GM12874 (cell line): ENCODE measurements around the gene IL21R.

Experiments
- CTCF ChIP-seq: IDR thresholded peaks from 2 replicates; pipeline ENCODE4 v1.5.1; 2011; ENCODE audit warnings: low read depth, mild to moderate bottlenecking, control low read depth, low read length, moderate library complexity; ENCODE audit not compliant: insufficient read depth

Gene IL21R

GRCh38 chr16:27413956-27414355 lies 12.0 kb downstream of the IL21R start:
- TF ChIP-seq CTCF, result no peak

GRCh38 chr16:27414788-27415431 lies 12.9 kb downstream of the IL21R start:
- TF ChIP-seq CTCF, result no peak

- TF ChIP-seq CTCF, result no peak
Measured at GRCh38 chr16:27417047-27417671, 15.2 kb downstream of the IL21R start.

- no peak for TF ChIP-seq CTCF
Measured at GRCh38 chr16:27421961-27422740, 20.2 kb downstream of the IL21R start.

- no peak for TF ChIP-seq CTCF
Measured at GRCh38 chr16:27424772-27425498, 23.0 kb downstream of the IL21R start.

GRCh38 chr16:27425961-27426360 lies 24.0 kb downstream of the IL21R start:
- TF ChIP-seq CTCF, result no peak
